GM19023 (cell line): Measurements from ENCODE around the gene CBFA2T2.
"Not testable (repeated sequence)": the region's sequence is repeated elsewhere in the genome, so short reads cannot be mapped to it uniquely, and the experiment has no call there.

ENCODE experiments used
- ATAC-seq: cut with Tn5 transposase; IDR thresholded peaks from one replicate; pipeline ENCODE4 v1.9.1; 2021; ENCODE audit warnings: mild to moderate bottlenecking, moderate library complexity; ENCODE audit not compliant: unreplicated experiment

The CBFA2T2 gene

DNA sequence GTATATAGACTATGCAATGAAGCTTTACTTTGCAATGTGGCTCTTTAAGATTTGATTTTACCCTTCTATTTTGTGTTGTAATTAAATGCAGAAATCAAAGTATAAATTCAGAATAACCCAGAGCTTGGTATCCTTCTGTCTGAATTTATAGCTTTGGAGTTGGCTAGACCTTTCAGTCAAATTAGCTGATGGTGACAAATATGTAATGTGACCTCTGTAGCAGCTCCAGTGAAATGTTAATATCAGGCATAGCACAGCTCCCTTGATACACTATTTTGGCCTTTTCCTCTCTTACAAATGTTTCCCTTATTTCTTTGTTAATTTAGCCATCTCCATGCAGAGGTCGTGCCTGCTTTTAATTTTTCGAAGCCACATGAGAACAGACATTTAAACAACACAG is 11.1 kb downstream of the CBFA2T2 start:
- no peak for ATAC-seq

DNA sequence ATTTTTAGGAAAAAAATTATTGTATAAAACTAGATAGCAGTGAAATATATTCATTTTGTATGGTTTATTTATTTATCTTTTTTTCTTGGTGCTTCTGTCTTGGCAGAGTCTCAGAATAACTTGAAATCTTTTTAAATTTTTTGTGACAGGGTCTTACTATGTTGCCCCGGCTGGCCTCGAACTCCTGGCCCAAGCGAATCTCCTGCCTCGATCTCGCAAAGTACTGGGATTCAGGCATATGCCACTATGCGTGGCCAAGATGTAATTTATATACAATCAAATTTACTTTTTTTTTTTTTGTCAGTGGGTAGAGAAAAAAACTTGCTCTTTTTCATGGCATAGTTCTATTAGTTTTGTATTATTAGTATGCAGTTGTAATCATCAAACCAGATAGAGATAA is 13.7 kb downstream of the CBFA2T2 start:
- ATAC-seq, result no peak

DNA sequence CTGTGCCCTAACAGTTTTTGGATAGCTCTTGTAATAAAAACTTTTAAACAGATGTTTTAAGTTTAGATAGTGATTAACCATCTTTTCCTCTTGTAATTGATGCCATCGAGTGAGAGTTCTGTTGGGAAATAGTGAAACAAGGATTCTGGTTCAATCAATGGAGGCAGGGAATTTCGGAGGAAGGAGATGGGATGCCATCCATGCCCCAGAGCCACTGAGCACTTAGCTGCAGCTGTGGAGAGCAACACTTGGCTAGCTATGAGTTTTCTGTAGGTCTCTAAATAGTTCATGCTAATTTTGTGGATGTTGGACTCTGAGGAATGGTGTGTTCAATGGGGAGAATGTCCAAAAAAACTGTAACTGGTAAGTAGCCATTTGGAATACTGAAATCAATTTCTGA is 16.7 kb downstream of the CBFA2T2 start:
- ATAC-seq, result no peak

DNA sequence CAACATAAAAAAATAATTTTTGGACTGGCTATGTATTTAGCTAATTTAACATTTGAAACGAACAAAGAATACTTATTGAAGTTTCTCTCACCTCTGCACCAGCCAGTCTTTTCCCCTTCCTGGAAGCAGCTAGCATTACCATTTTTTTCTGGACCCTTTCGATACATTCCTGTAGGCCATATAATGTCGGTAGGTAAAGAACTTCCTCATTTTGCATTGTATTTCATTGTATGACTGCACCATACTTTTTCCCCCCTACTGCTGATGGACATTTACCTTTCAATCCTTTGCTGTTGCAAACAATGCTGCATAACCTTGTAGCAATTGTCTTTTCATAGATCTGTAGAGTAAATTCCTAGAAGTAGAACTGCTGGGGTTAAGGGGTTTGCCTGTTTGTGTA is 17.6 kb downstream of the CBFA2T2 start:
- no peak for ATAC-seq

DNA sequence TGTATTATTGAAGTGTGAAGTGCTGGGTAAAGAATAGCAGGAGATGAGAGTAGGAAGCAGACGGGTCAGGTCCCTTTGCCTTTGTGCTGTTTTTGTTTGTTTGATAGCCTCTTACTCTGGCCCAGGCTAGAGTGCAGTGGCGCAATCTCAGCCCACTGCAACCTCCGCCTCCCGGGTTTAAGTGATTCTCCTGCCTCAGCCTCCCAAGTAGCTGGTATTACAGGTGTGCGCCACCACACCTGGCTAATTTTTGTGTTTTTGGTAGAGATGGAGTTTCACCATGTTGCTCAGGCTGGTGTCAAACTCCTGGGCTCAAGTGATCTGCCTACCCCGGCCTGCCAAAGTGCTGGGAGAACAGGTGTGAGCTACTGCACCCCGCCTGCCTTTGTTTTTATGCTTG is 18.1 kb downstream of the CBFA2T2 start:
- ATAC-seq, result not testable (repeated sequence)

DNA sequence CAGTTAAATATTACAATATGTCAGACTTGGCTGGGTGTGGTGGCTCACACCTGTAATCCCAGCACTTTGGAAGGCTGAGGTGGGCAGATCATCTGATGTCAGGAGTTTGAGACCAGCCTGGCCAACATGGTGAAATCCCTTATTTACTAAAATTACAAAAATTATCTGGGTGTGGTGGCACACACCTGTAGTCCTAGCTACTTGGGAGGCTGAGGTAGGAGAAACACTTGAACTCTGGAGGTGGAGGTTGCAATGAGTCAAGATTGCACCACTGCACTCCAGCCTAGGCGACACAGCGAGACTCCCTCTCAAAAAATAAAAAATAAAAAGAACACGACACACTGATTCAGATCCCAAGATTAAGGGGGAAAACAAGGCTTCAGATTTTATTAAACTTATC is 19.2 kb downstream of the CBFA2T2 start:
- ATAC-seq, result not testable (repeated sequence)

DNA sequence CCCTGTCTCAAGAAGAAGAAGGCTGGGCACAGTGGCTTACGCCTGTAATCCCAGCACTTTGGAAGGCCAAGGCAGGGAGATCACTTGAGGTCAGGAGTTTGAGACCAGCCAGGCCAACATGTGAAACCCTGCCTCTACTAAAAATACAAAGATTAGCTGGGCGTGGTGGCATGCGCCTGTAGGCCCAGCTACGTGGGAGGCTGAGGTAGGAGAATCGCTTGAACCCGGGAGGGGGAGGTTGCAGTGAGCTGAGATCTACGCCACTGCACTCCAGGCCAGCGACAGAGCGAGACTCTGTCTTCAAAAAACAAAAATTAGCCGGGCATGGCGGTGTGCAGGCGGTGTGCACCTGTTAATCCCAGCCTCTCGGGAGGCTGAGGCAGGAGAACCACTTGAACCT is 22.0 kb downstream of the CBFA2T2 start:
- not testable (repeated sequence) for ATAC-seq

DNA sequence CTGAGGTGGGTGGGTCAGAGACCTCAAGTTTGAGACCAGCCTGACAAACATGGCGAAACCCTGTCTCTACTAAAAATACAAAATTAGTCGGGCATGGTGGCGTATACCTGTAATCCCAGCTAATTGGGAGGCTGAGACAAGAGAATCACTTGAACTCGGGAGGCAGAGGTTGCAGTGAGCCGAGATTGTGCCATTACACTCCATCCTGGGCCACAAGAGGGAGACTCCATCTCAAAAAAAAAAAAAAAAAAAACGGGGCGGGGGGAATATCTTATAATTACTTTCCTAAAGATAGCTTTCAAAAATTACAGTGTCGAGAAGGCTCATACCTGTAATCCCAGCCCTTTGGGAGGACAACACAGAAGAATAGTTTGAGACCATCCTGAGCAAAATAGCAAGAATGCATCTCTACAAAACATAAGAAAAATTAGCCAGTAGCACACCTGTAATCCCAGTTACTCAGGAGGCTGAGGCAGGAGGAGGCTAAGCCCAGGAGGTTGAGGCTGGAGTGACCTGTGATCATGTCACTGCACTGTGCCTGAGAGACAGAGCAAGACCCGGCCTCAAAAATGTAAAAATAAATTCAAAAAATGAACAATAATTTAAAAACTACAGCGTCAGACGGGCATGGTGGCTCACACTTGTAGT is 25.8 kb downstream of the CBFA2T2 start:
- no peak for ATAC-seq

DNA sequence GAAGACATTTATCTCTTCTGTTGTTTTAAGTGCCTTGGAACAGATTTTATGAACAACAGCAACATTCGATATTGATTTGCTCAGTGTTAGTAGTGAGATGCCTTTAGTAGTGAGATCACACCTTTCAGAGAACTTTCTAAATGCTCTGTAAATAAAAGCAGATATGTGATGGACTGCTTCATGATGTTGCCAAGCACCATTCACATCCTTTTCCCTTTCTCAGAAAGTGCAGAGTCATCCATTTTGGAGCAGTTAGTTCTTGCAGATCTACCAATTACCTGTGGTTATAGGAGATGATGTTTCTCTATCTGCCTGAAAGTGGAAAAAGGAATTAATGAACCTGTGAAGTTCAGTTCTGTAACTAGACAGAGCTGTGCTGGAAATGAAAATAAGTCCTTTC is 27.0 kb downstream of the CBFA2T2 start:
- ATAC-seq, result no peak

DNA sequence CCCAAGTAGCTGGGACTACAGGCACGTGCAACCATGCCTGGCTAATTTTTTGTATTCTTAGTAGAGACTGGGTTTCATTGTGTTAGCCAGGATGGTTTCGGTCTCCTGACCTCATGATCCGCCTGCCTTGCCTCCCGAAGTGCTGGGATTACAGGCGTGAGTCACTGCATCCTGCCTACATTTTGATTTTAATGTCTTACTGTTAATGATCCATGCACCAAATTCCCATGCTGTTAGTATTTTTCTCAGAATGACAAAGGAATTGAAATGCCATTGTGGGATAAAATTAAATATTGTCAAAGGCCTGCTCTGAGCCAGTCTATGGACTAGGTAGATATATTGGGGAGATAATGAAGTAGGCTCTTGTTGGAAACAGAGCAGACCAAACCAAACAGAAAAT is 28.2 kb downstream of the CBFA2T2 start:
- no peak for ATAC-seq

DNA sequence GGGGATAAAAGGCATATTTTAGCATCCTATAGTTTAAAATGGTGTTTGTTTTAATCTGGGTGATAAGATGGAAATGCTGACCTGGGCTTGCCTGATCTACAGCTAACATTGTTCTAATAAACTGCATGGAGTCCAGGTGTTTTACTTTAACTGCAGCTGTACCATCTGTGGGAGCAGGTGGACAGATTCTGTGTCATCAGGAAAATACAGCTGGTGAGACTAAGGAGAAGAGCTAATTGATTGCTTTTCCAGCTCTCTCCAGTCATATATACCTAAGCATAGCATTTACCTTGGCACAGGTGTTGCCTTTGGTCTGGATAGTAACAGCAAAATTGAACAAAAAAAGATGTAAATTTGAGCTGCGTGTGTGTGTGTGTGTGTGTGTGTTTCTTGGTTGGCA is 31.6 kb downstream of the CBFA2T2 start:
- ATAC-seq, result no peak

DNA sequence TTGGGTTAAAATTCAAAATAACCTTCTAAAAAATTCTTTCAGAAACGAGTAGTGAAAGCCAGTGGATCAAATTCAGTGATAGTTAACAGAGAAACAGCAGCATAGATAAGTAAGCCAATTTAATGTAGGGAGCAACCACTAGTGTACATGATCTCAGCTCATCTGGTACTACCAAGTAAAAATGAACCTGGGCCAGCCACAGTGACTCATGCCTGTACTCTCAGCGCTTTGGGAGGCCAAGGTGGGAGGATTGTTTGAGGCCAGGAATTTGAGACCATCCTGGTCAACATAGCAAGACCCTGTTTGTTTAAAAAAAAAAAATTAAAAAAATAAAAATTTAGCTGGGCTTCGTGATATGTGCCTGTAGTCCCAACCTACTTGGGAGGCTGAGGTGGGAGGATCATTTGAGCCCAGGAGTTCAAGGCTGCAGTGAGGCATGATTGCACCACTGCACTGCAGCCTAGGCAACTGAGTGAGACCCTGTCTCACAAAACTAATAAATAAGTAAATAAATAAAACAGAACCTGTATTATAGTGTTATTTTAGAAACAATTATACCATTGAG is 32.4 kb downstream of the CBFA2T2 start:
- ATAC-seq, result no peak

DNA sequence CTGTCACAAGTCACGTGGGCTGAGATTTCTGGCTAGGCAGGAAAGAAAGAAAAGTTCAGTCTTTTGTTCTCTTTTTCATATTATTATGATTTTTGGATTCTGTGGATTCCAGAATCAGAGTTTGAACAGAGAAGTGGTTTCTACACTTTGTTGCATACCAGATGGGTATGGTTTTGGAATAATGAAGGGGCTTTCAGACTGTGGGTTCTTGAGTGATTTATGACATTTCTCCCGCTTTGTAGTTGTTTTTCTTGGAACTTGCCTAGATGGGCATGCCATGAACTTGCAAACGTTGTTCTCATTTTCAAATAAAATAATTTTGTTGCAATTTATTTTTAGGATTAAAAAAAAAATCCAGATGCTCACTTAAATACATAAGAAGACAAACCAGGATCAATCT is 34.4 kb downstream of the CBFA2T2 start:
- ATAC-seq, result no peak

DNA sequence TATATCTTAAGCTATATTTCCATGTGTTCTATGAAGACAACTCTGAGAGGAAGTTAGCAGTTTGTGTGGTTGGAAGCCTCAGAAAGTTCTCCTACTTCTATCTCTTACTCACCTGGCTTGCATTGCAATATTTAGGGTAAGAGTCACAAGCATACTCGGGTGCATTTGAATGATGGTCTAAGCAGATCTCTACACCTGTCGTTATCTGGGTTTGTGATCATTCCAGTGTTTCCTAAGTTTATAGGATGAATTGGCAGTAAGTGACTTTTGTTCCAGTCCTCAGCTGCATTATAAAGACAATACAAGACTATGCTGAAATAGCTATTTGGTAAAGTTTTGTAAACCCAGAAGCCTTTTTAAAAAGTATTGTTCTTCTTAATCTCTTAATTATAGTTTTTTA is 36.9 kb downstream of the CBFA2T2 start:
- ATAC-seq, result no peak

DNA sequence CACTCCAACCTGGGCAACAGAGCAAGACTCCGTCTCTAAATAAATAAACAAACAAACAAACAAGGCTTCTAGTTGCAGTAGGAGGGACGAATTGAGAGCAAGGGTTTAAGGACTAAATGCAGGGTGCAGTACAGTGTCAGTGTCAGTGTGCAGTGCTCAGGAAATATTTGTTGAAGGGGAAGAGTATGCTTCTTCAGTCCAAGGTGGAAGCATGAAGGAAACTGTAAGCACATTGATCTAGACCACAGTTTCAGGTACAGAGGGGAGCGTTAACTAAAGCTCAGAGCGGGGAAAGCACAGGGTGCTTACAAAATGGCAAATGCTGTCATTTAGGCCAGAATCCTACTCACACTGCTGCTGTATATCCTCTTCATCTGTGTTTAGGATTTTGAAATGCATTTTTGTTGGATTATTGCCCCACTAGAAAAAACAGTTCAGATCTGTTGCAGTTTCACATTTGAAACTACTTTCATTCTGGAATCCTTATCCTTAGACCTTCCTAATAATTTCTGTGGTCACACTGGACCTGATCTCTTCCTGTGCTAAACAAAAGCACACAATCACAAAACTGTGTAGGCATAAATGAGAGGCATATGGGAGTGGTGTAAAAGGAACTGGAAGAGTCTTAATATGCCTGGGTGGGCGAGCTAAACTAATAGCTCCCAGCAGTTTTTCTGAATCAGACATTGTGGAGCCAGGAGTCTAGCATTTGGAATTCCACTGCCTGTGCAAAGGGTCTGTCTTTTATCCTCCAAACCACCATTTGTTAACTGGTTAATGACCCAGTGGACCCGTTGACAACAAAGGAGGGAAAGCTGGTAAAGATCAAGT is 41.4 kb downstream of the CBFA2T2 start:
- ATAC-seq, result no peak

DNA sequence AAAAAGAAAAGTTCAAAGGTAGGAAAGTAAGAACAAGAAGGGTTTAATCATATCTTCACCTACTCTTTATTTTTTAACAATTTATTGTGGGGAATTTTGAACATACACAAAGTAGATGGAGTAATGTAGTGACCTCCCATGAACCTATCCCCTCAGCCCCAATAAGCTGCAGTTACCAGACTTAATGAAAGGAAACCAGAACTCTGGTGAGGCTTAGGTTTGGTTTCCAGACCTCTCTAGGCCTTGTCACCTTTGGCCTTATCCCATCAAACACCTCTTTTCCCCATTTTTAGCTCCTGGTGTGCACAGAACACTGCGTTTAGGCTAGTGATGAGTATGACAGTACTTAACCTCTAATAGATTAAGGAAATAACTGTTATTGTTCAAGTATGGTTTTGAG is 42.0 kb downstream of the CBFA2T2 start:
- ATAC-seq, result no peak

DNA sequence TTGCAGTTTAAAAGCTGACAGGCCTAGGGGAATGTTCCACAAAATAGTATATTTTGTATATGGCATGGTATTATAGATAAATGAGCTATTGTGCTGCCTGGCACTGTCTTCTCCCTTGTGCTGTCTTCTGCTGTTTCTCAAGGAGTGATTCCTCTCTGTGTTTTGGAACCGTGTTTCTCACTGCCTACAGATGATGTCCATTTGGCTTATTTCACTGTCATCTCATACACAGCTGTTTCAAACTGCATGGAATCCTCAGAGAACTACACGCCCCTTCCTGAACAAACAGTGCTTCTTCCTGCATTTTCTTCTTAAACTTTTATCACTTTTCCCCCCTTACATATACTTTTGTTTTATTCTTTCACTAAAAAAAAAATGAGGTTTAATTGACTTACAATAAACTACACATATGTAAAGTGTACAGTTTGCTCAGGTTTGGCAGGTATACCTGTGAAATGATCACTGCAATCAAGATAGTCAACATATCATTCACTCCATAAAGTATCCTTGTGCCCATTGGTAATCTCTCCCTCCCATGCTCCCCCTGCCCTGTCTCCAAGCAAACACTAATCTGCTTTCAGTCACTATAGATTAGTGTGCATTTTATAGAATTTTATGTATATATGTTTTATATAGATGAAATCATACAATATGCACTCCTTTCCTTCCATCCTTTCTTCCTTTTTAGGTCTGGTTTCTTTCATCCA is 43.0 kb downstream of the CBFA2T2 start:
- ATAC-seq, result no peak

DNA sequence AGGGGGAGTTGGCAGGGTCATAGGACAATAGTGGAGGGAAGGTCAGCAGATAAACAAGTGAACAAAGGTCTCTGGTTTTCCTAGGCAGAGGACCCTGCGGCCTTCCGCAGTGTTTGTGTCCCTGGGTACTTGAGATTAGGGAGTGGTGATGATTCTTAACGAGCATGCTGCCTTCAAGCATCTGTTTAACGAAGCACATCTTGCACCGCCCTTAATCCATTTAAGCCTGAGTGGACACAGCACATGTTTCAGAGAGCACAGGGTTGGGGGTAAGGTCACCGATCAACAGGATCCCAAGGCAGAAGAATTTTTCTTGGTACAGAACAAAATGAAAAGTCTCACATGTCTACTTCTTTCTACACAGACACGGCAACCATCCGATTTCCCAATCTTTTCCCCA is 45.8 kb downstream of the CBFA2T2 start:
- not testable (repeated sequence) for ATAC-seq

DNA sequence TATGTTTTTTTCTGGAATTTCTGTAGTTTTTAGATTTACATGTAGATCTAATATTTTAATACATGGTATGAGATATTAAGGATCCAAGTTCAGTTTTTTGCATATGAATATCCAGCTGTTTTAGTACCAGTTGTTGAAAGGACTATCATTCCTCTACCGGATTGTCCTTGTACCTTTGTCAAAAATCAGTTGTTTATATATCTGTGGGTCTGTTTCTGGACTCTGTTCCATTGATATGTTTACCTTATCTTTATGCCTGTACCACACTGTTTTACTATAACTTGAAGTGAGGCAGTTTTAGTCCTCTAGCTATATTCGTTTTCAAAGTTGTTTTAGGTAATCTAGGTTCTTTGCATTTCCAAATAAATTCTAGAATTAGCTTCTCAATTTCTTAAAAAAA is 47.7 kb downstream of the CBFA2T2 start:
- no peak for ATAC-seq

DNA sequence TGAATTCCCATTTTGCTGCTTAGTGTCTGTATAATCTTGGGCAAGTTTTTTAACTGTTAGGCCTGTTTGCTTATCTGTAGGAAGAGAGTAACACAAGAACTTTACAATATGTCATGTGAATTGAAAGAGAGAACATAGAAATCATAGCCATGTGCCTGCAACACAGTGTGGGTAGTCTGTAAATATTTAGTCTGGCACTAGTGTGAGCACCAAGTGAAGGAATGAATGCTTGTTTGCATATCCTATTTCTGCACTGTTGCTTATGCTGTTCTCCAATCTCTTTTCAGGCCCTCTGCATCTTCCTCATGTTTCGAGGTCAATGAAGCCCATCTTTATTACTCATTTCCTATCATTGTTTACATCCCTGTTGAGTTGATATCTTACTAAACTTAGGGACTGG is 49.2 kb downstream of the CBFA2T2 start:
- ATAC-seq, result no peak

DNA sequence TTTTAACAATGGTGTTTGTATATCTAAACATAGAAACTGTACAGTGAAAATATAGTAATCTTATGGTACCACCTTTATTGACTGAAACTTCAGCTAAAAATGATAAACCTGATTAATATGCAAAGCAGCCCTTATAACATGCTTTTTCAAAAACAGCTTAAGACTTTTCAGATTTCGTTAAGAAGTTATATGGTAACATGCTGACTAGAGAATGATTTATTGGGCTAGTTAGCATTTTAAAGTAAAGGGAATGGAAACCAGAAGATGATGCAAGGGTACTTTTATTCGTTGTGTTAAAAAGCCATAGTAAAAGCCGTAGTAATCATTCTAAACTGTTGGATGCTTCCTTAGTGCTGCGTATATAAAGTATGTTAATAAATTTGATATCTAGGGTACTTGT is 50.5 kb downstream of the CBFA2T2 start:
- ATAC-seq, result no peak

DNA sequence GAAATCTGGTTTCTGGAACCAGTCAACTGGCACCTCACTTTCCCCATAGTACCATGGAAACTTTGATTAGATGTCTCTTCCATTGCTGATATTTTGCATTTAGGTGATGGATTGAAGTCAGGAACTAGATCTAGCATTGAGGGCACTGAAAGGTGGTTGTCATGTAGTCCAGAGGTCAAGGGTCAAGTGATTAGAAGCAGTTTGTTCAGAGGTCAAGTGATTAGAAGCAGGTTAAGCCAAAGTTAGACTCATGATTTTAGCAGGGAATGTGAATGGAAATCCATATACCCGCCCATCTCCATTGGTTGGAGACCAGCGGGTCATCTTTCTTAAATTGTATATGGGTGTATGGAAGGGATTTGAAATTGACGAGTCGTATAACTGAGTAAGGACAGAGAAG is 51.2 kb downstream of the CBFA2T2 start:
- no peak for ATAC-seq
